ENCODE results near the gene CBX3. TPM values are rescaled to one million over a fixed set of nuclear protein-coding genes. Genes with fewer than 3 reads are reported as not detected.

The CBX3 gene
- total and polyA plus RNA-seq, 4 donors, result 26.9 to 53.3 (median 33.0) TPM

GRCh38 chr7:26190417-26190869 is 11.1 kb upstream of the CBX3 start:
- Histone ChIP-seq H3K9me3 (ENCODE audit: control insufficient read depth in 4 of 4, low read length in 3 of 4) (no peaks in the 10 kb centered on the region), H3K36me3 (ENCODE audit: control insufficient read depth in 4 of 4, insufficient read depth in 3 of 4, low read depth in 1 of 4, low read length in 3 of 4) (peaks cover 10 to 69% (median 63%) of the 10 kb centered on the region in 4 donors), H3K27me3 (ENCODE audit: control insufficient read depth in 4 of 4, insufficient read depth in 4 of 4, low read length in 3 of 4) (no peaks in the 10 kb centered on the region), H3K27ac (ENCODE audit: low read depth in 1 of 2, low read length in 2 of 2) (no peak overlapping the region), H3K4me3 (ENCODE audit: low read depth in 1 of 3, low read length in 3 of 3) (no peak overlapping the region), H3K4me1 (ENCODE audit: control insufficient read depth in 4 of 4, insufficient read depth in 4 of 4, low read length in 3 of 4) (peaks cover 9 to 40% (median 13%) of the 10 kb centered on the region in 4 donors), H3K9ac (ENCODE audit: low read depth in 1 of 2, low read length in 2 of 2) (no peak overlapping the region)
- TF ChIP-seq FOXA2 (IDR thresholded peaks at IDR 0.05) (no peak), MAX (IDR thresholded peaks at IDR 0.05) (no peak), YY1 (IDR thresholded peaks at IDR 0.05) (no peak), GABPA (IDR thresholded peaks at IDR 0.05 in 1 of 2, conservative IDR thresholded peaks at IDR 0.05 in 1 of 2) (no peak), HNF4G (IDR thresholded peaks at IDR 0.05) (no peak), EGR1 (IDR thresholded peaks at IDR 0.05; ENCODE audit: low read depth in 2 of 2) (no peak), RXRA (IDR thresholded peaks at IDR 0.05) (no peak), SP1 (IDR thresholded peaks at IDR 0.05) (no peak), CTCF (IDR thresholded peaks at IDR 0.05; ENCODE audit: low read depth, low read length, missing input control) (no peak)
- DNase-seq (ENCODE audit: low spot score), result no peak
- 90% methylated on average over 1 of the region's 1 CpG for WGBS

GRCh38 chr7:26191233-26191973 is 10.1 kb upstream of the CBX3 start:
- H3K27ac ChIP-seq (ENCODE audit: low read depth in 1 of 2, low read length in 2 of 2), result no peak overlapping the region
- no peak for DNase-seq (ENCODE audit: low spot score)
- no peak for TF ChIP-seq REST (IDR thresholded peaks at IDR 0.05)
- TF ChIP-seq NR2F2 (IDR thresholded peaks at IDR 0.05), result no peak
- no peak for TF ChIP-seq TAF1 (conservative IDR thresholded peaks at IDR 0.05)
- no peak for TF ChIP-seq CTCF (IDR thresholded peaks at IDR 0.05; ENCODE audit: low read depth, low read length, missing input control)
- no peak for TF ChIP-seq FOXA1 (IDR thresholded peaks at IDR 0.05)
- TF ChIP-seq ZBTB33 (IDR thresholded peaks at IDR 0.05), result no peak
- TF ChIP-seq HNF4G (IDR thresholded peaks at IDR 0.05), result no peak
- no peak for TF ChIP-seq EGR1 (IDR thresholded peaks at IDR 0.05; ENCODE audit: low read depth in 2 of 2)
- TF ChIP-seq SP1 (IDR thresholded peaks at IDR 0.05), result no peak
- TF ChIP-seq FOXA2 (IDR thresholded peaks at IDR 0.05), result no peak
- no peak for TF ChIP-seq RAD21 (IDR thresholded peaks at IDR 0.05)
- TF ChIP-seq RXRA (IDR thresholded peaks at IDR 0.05), result no peak
- no peak for TF ChIP-seq GABPA (IDR thresholded peaks at IDR 0.05 in 1 of 2, conservative IDR thresholded peaks at IDR 0.05 in 1 of 2)
- TF ChIP-seq MAX (IDR thresholded peaks at IDR 0.05), result no peak
- TF ChIP-seq HNF4A (conservative IDR thresholded peaks at IDR 0.05), result no peak
- TF ChIP-seq ATF3 (IDR thresholded peaks at IDR 0.05), result no peak
- TF ChIP-seq JUND (IDR thresholded peaks at IDR 0.05), result no peak
- H3K27me3 ChIP-seq (ENCODE audit: control insufficient read depth in 4 of 4, insufficient read depth in 4 of 4, low read length in 3 of 4), result no peaks in the 10 kb centered on the region
- no peak overlapping the region for H3K9ac ChIP-seq (ENCODE audit: low read depth in 1 of 2, low read length in 2 of 2)
- no peaks in the 10 kb centered on the region for H3K9me3 ChIP-seq (ENCODE audit: control insufficient read depth in 4 of 4, low read length in 3 of 4)
- H3K36me3 ChIP-seq (ENCODE audit: control insufficient read depth in 4 of 4, insufficient read depth in 3 of 4, low read depth in 1 of 4, low read length in 3 of 4), result peaks cover 14 to 78% (median 72%) of the 10 kb centered on the region in 4 donors
- peaks cover 9 to 50% (median 17%) of the 10 kb centered on the region in 4 donors for H3K4me1 ChIP-seq (ENCODE audit: control insufficient read depth in 4 of 4, insufficient read depth in 4 of 4, low read length in 3 of 4)
- 84% methylated on average over 7 of the region's 7 CpGs for WGBS
- H3K4me3 ChIP-seq (ENCODE audit: low read depth in 1 of 3, low read length in 3 of 3), result no peak overlapping the region
